K562 (cell line): Measurements from ENCODE around the gene STRA8. TPM values are rescaled to one million over a fixed set of nuclear protein-coding genes. Genes with fewer than 3 reads are reported as not detected.

ENCODE experiments used
- ATAC-seq: fragments of 200-7000 bp; cut with Tn5 transposase; 3 replicates; pipeline ENCODE4 v1.9.1; 2020; ENCODE audit warnings: moderate library complexity
- BruUV-seq: library from RNA; stranded (reverse); fragments of 400-500 nt; replicated peaks from 2 replicates; lab custom pipeline; 2021; lab: Mats Ljungman, UMichigan
- CTCF ChIA-PET: fragments of 300-600 bp; formaldehyde crosslinking; extraction: SDS; loops from one replicate; lab custom pipeline; 2021; ENCODE audit warnings: low intra/inter-chr PET ratio; lab: Yijun Ruan, JAX
- POLR2A ChIA-PET: fragments of 300-600, 350-650 bp; sonication (Branson Sonifier 250); formaldehyde crosslinking; extraction: SDS; loops from one replicate; lab custom pipeline; 2021; ENCODE audit warnings: antibody characterized with exemption, inconsistent platforms; lab: Yijun Ruan, JAX
- DNase-seq, 4 experiments: peaks; one replicate each; pipeline versions ENCODE4 v3.0.0 to v3.0.0-alpha.2; 2011 to 2018; ENCODE audit warnings: low spot score in 3 of 4, mixed read lengths in 3 of 4; ENCODE audit errors: extremely low read depth in 1 of 4
- FAIRE-seq: peaks from 2 replicates; lab custom pipeline; 2011; peaks lifted over from hg19 to GRCh38; lab: Jason Lieb, UNC
- H2AFZ ChIP-seq: 2 replicates; pipeline ENCODE4 v1.6.0; 2011; ENCODE audit warnings: low read depth, low read length, control low read depth, inconsistent platforms
- H3K27ac ChIP-seq: fragments of 200-600 bp; 3 replicates; pipeline ENCODE4 v1.8.0; 2011; ENCODE audit warnings: low read depth, mild to moderate bottlenecking, control low read depth, inconsistent platforms, low read length, moderate library complexity, mixed read lengths; ENCODE audit errors: extremely low read depth
- H3K27me3 ChIP-seq, 2 experiments: fragments of 300-600 bp in 1 of 2; 2 replicates in 1 of 2; 3 replicates in 1 of 2; pipeline versions ENCODE4 v1.6.0 to v1.8.0; 2011; ENCODE audit warnings: inconsistent platforms in 2 of 2, low read length in 2 of 2, mild to moderate bottlenecking in 1 of 2, mixed read lengths in 1 of 2, moderate library complexity in 1 of 2; ENCODE audit not compliant: control insufficient read depth in 2 of 2, insufficient read depth in 2 of 2
- H3K36me3 ChIP-seq: fragments of 300-600 bp; 3 replicates; pipeline ENCODE4 v1.8.0; 2011; ENCODE audit warnings: mild to moderate bottlenecking, low read length, inconsistent platforms; ENCODE audit not compliant: control insufficient read depth, insufficient read depth
- H3K4me1 ChIP-seq, 2 experiments: fragments of 200-600 bp in 1 of 2; replicated peaks in 1 of 2; 2 replicates in 1 of 2; 3 replicates in 1 of 2; pipeline versions ENCODE4 v1.5.1 to v1.8.0; 2011; ENCODE audit warnings: inconsistent platforms in 2 of 2, low read length in 2 of 2, mild to moderate bottlenecking in 1 of 2, mixed read lengths in 1 of 2, moderate library complexity in 1 of 2; ENCODE audit not compliant: control insufficient read depth in 2 of 2, insufficient read depth in 2 of 2
- H3K4me2 ChIP-seq: 2 replicates; pipeline ENCODE4 v1.6.1; 2011; ENCODE audit warnings: low read length, control low read depth, inconsistent platforms, mixed read lengths; ENCODE audit not compliant: insufficient read depth
- H3K4me3 ChIP-seq: fragments of 200-600 bp; sonication (generic), shearing (Covaris generic); 2 replicates; pipeline ENCODE4 v1.5.1; 2016; ENCODE audit warnings: control low read depth, inconsistent platforms
- H3K79me2 ChIP-seq: fragments of 200-600 bp; 3 replicates; pipeline ENCODE4 v1.8.0; 2011; ENCODE audit warnings: low read length, inconsistent platforms; ENCODE audit not compliant: control insufficient read depth, insufficient read depth
- H3K9ac ChIP-seq, 2 experiments: 2 replicates each; pipeline versions ENCODE4 v1.6.0 to v1.6.1; 2011; ENCODE audit warnings: low read depth in 2 of 2, low read length in 2 of 2, control low read depth in 1 of 2, inconsistent platforms in 1 of 2, mild to moderate bottlenecking in 1 of 2, mixed read lengths in 1 of 2; ENCODE audit not compliant: insufficient read depth in 1 of 2
- H3K9me1 ChIP-seq: one replicate; pipeline ENCODE4 v1.6.0; 2011; ENCODE audit warnings: inconsistent platforms, mild to moderate bottlenecking, low read length, moderate library complexity; ENCODE audit not compliant: control insufficient read depth, insufficient read depth
- H3K9me3 ChIP-seq: replicated peaks from 2 replicates; pipeline ENCODE4 v1.5.1; 2011; ENCODE audit warnings: low read depth, low read length, inconsistent platforms; ENCODE audit not compliant: control insufficient read depth, insufficient read depth
- H4K20me1 ChIP-seq: replicated peaks from 2 replicates; pipeline ENCODE4 v1.6.1; 2011; ENCODE audit warnings: low read length, inconsistent platforms, mixed read lengths; ENCODE audit not compliant: control insufficient read depth, insufficient read depth
- EGR1 ChIP-seq: fragments of 450-650 bp; conservative IDR thresholded peaks from 2 replicates; pipeline ENCODE4 v1.6.1; 2017; ENCODE audit warnings: mild to moderate bottlenecking
- NR2C1 ChIP-seq, 2 experiments: fragments of 450-650 bp; IDR thresholded peaks; 2 replicates each; pipeline ENCODE4 v1.6.1; 2017; ENCODE audit warnings: mild to moderate bottlenecking in 2 of 2, antibody characterized with exemption in 1 of 2, inconsistent platforms in 1 of 2, missing compliant biosample characterization in 1 of 2, missing genetic modification characterization in 1 of 2
- in situ Hi-C: fragments of 300-500 bp; cut with MboI; formaldehyde crosslinking; loops from 4 replicates; pipeline ENCODE4 v1.15.0; 2018; ENCODE audit warnings: inconsistent platforms, mixed read lengths
- intact Hi-C: fragments of 100-400 bp; cut with micrococcal nuclease; formaldehyde crosslinking; loops from 2 replicates; pipeline ENCODE4 v1.14.2; 2022
- polyA plus RNA-seq, 8 experiments: library from polyadenylated mRNA; depleted of rRNA in 4 of 8; stranded (reverse) in 5 of 8; unstranded in 3 of 8; fragments of >200 nt; fragmentation: Nextera tagmentation in 2 of 8; fragmentation: Illumina TruSeq in 1 of 8; extraction: Ambion mirVana in 2 of 8; extraction: Trizol in 1 of 8; gene quantifications; 2 replicates each; pipeline versions ENCODE4 v1.2.1 to v1.2.3, GENCODE V29; 2011 to 2014; ENCODE audit warnings: inconsistent platforms in 1 of 8, missing spikeins in 1 of 8
- total RNA-seq, 7 experiments: library from RNA; depleted of rRNA in 6 of 7; stranded (reverse); fragments of >200 nt in 6 of 7; fragmentation: Illumina TruSeq in 2 of 7; extraction: Trizol in 2 of 7; gene quantifications; 2 replicates each; pipeline versions ENCODE4 v1.2.1 to v1.2.3, GENCODE V29; 2011 to 2021; ENCODE audit warnings: low replicate concordance in 1 of 7
- TF ChIP-seq, protein P1 (sequence below): fragments of 450-650 bp; IDR thresholded peaks from 2 replicates; pipeline ENCODE4 v1.6.1; 2016; ENCODE audit warnings: missing biosample characterization, missing genetic modification characterization
- TF ChIP-seq, protein P2 (sequence below), 2 experiments: fragments of 450-650 bp; conservative IDR thresholded peaks; 2 replicates each; pipeline ENCODE4 v1.6.1; 2017; ENCODE audit warnings: mild to moderate bottlenecking in 2 of 2, moderate library complexity in 2 of 2

Gene STRA8
- total and polyA plus RNA-seq, 9 of the 15 experiments (the other 6 are each of a cell fraction or from before 2014, with no cell fraction given): not detected

DNA sequence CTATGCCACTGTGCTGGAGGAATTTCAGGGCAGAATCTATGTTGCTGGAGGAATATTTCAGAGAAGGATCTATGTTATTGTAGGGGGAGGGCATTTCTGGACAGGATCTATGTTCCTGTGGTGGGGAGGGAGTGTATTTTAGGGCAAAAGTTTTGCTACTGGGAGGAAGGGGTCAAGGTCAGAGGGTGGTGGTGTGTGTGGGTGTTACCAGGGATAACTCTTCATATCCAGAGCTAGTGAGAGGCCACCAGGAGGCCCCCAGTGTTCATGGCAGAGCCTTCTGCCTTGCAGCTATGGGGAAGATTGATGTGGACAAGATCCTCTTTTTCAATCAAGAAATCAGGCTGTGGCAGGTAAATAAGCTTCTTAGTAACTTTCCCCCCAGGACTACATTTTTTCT, 2.0 kb upstream of the STRA8 start:
- peak; percentile 64 for ATAC-seq
- intact Hi-C loops (no loop called here), in situ Hi-C loops (no loop called here)
- CTCF ChIA-PET: no interaction called here
- Histone ChIP-seq H3K4me1 (peaks cover 13 to 18% of the 10 kb centered on the region in 2 experiments; a peak in 4 of 5 replicates), H3K79me2 (no peaks in the 10 kb centered on the region), H4K20me1 (no peaks in the 10 kb centered on the region), H3K4me2 (no peak overlapping the region), H3K27ac (no peak overlapping the region), H3K36me3 (no peaks in the 10 kb centered on the region), H3K9me3 (no peaks in the 10 kb centered on the region), H2AFZ (peak overlapping the region; percentile 57), H3K9me1 (no peaks in the 10 kb centered on the region), H3K27me3 (no peaks in the 10 kb centered on the region), H3K4me3 (no peak overlapping the region), H3K9ac (peak overlapping the region in 1 of 2 experiments; percentile 74; a peak in 1 of 4 replicates)
- peak; percentile 42; the same call in 1 of the 2 replicates for TF ChIP-seq EGR1
- TF ChIP-seq, protein P1, sequence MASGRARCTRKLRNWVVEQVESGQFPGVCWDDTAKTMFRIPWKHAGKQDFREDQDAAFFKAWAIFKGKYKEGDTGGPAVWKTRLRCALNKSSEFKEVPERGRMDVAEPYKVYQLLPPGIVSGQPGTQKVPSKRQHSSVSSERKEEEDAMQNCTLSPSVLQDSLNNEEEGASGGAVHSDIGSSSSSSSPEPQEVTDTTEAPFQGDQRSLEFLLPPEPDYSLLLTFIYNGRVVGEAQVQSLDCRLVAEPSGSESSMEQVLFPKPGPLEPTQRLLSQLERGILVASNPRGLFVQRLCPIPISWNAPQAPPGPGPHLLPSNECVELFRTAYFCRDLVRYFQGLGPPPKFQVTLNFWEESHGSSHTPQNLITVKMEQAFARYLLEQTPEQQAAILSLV (tag): no peak
- TF ChIP-seq, protein P2, sequence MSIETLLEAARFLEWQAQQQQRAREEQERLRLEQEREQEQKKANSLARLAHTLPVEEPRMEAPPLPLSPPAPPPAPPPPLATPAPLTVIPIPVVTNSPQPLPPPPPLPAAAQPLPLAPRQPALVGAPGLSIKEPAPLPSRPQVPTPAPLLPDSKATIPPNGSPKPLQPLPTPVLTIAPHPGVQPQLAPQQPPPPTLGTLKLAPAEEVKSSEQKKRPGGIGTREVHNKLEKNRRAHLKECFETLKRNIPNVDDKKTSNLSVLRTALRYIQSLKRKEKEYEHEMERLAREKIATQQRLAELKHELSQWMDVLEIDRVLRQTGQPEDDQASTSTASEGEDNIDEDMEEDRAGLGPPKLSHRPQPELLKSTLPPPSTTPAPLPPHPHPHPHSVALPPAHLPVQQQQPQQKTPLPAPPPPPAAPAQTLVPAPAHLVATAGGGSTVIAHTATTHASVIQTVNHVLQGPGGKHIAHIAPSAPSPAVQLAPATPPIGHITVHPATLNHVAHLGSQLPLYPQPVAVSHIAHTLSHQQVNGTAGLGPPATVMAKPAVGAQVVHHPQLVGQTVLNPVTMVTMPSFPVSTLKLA (conservative IDR thresholded peaks at IDR 0.05): 0 out of 4 replicates have a peak, but pooled peaks of 1 of the 2 experiments have one; percentile 23
- peak; percentile 50 for TF ChIP-seq NR2C1 (IDR thresholded peaks at IDR 0.05)
- no peak for TF ChIP-seq NR2C1 (tag; IDR thresholded peaks at IDR 0.05)
- POLR2A ChIA-PET: interaction anchor here (1.0 kb wide), 1 partner anchor 9 kb away, joined by 3 read pairs; no protein-coding TSS in a partner anchor
- peak in 2 of 4 experiments; percentile 43 to 48 for DNase-seq
- BruUV-seq: no TSS peak
- peak; percentile 42 for FAIRE-seq
